Right lobe of liver (tissue), 4 donors: ENCODE data around the gene TYW1.

Experiments used
- POLR2A ChIP-seq: fragments of 450-650 bp; IDR thresholded peaks from one replicate; pipeline ENCODE4 v1.6.1; 2017; ENCODE audit warnings: antibody characterized with exemption, mild to moderate bottlenecking
- TF ChIP-seq, protein P1 (sequence below), 4 donors: fragments of 200-600 bp in 3 of 4; fragments of 450-650 bp in 1 of 4; IDR thresholded peaks; one replicate each; pipeline versions ENCODE4 v1.5.1 to v1.8.0; 2016 to 2022; ENCODE audit warnings: antibody characterized with exemption in 4 of 4, mild to moderate bottlenecking in 2 of 4
- donor health status: DM: no; HTN: no; CAD: no.
- donor health status: DM: no; HTN: no; CAD: no.
- donor health status: DM: no; HTN: yes; CAD: no.

DNA sequence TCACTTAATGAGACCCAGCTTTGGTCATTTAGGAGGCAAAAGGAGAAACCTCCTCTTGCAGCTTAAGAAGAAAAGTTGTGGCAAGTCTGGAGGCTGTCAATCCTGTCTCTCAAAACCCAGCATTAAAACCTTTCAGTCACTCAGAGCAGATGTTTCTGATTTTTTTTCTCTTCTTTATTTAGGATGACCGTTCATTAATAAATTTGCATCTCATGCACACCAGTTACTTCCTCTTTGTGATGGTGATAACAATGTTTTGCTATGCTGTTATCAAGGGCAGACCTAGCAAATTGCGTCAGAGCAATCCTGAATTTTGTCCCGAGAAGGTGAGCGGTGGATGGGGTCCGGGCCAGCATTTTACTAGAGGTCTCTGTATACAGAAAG, 43.6 kb upstream of the TYW1 start:
- TF ChIP-seq, protein P1, sequence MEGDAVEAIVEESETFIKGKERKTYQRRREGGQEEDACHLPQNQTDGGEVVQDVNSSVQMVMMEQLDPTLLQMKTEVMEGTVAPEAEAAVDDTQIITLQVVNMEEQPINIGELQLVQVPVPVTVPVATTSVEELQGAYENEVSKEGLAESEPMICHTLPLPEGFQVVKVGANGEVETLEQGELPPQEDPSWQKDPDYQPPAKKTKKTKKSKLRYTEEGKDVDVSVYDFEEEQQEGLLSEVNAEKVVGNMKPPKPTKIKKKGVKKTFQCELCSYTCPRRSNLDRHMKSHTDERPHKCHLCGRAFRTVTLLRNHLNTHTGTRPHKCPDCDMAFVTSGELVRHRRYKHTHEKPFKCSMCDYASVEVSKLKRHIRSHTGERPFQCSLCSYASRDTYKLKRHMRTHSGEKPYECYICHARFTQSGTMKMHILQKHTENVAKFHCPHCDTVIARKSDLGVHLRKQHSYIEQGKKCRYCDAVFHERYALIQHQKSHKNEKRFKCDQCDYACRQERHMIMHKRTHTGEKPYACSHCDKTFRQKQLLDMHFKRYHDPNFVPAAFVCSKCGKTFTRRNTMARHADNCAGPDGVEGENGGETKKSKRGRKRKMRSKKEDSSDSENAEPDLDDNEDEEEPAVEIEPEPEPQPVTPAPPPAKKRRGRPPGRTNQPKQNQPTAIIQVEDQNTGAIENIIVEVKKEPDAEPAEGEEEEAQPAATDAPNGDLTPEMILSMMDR (IDR thresholded peaks at IDR 0.05) = no peak
- TF ChIP-seq POLR2A = no peak
